GM18520 (cell line): ENCODE measurements around the gene AFG1L.

Experiments used
- ATAC-seq: cut with Tn5 transposase; IDR thresholded peaks from one replicate; pipeline ENCODE4 v1.9.1; 2021; ENCODE audit not compliant: unreplicated experiment

AFG1L gene

GRCh38 chr6:108568551-108569305, 273.9 kb downstream of the AFG1L start:
- no peak for ATAC-seq

DNA sequence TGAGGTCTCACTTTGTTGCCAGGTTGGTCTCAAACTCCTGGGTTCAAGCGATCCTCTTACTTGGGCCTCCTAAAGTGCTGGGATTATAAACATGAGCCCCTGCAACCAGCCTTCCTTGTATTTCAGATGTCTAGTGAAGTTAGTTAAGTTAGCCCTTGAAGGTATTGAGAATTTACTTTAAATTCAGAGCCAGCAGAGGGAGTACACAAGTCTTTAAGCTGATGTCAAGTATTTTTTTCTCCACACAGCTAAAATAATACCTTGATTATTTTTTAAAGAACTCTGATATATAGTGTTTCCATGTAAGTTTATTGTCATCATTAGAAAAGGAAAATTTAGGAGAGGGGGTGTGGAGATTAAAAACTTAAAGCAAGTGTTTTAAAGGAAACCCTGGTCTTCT, 275.7 kb downstream of the AFG1L start:
- ATAC-seq = no peak

GRCh38 chr6:108574457-108575141, 279.7 kb downstream of the AFG1L start:
- no peak for ATAC-seq
